NCI-H524 treated with DMSO at 0.1 percent for 48 hours (cell line): ENCODE results near the gene RBMS1.

Experiments
- DNase-seq: peaks from one replicate; lab custom pipeline; 2025; lab: John Stamatoyannopoulos, UW

The RBMS1 gene

GRCh38 chr2:160360089-160360757, 133.4 kb downstream of the RBMS1 start:
- DNase-seq: no peak

- no peak for DNase-seq
Measured at GRCh38 chr2:160358046-160358445, 135.6 kb downstream of the RBMS1 start.

GRCh38 chr2:160356485-160356884, 137.1 kb downstream of the RBMS1 start:
- no peak for DNase-seq

- no peak for DNase-seq
Measured at GRCh38 chr2:160355080-160355479, 138.5 kb downstream of the RBMS1 start.

- no peak for DNase-seq
Measured at GRCh38 chr2:160354677-160355076, 138.9 kb downstream of the RBMS1 start.

GRCh38 chr2:160353813-160354212, 139.8 kb downstream of the RBMS1 start:
- DNase-seq: no peak

GRCh38 chr2:160353166-160353565, 140.4 kb downstream of the RBMS1 start:
- peak; percentile 1 for DNase-seq

- no peak for DNase-seq
Measured at GRCh38 chr2:160352500-160352899, 141.1 kb downstream of the RBMS1 start.

GRCh38 chr2:160351956-160352355, 141.7 kb downstream of the RBMS1 start:
- no peak for DNase-seq

GRCh38 chr2:160349306-160349705, 144.3 kb downstream of the RBMS1 start:
- no peak for DNase-seq

GRCh38 chr2:160347269-160347863, 146.2 kb downstream of the RBMS1 start:
- DNase-seq: no peak

GRCh38 chr2:160345071-160345764, 148.4 kb downstream of the RBMS1 start:
- DNase-seq: no peak

- peak; percentile 72 for DNase-seq
Measured at GRCh38 chr2:160343404-160343803, 150.2 kb downstream of the RBMS1 start.

GRCh38 chr2:160339726-160340125, 153.9 kb downstream of the RBMS1 start:
- no peak for DNase-seq

- peak; percentile 52 for DNase-seq
Measured at GRCh38 chr2:160338901-160339685, 154.5 kb downstream of the RBMS1 start.

GRCh38 chr2:160337728-160338127, 155.9 kb downstream of the RBMS1 start:
- DNase-seq: no peak

GRCh38 chr2:160336635-160337034, 157.0 kb downstream of the RBMS1 start:
- no peak for DNase-seq

GRCh38 chr2:160336105-160336504, 157.5 kb downstream of the RBMS1 start:
- no peak for DNase-seq

GRCh38 chr2:160335441-160335840, 158.2 kb downstream of the RBMS1 start:
- no peak for DNase-seq

GRCh38 chr2:160334028-160334741, 159.4 kb downstream of the RBMS1 start:
- DNase-seq: no peak

- no peak for DNase-seq
Measured at GRCh38 chr2:160333324-160334027, 160.1 kb downstream of the RBMS1 start.
